ES-I3 (cell line): Measurements from ENCODE around the gene PTPRCAP.
"Not testable (repeated sequence)": the region's sequence is repeated elsewhere in the genome, so short reads cannot be mapped to it uniquely, and the experiment has no call there.

Experiments
- H3K36me3 ChIP-seq: 2 replicates; pipeline ENCODE4 v1.6.1; 2013; ENCODE audit warnings: mild to moderate bottlenecking, low read length, control low read depth, moderate library complexity; ENCODE audit not compliant: insufficient read depth
- H3K4me1 ChIP-seq: 2 replicates; pipeline ENCODE4 v1.6.1; 2013; ENCODE audit warnings: mild to moderate bottlenecking, control low read depth, low read length; ENCODE audit not compliant: insufficient read depth
- H3K9ac ChIP-seq: 2 replicates; pipeline ENCODE4 v1.6.1; 2013; ENCODE audit warnings: low read depth, mild to moderate bottlenecking, low read length, moderate library complexity
- H3K9me3 ChIP-seq: 2 replicates; pipeline ENCODE4 v1.6.1; 2013; ENCODE audit warnings: mild to moderate bottlenecking, low read length, moderate library complexity; ENCODE audit not compliant: control insufficient read depth, insufficient read depth

PTPRCAP gene

DNA sequence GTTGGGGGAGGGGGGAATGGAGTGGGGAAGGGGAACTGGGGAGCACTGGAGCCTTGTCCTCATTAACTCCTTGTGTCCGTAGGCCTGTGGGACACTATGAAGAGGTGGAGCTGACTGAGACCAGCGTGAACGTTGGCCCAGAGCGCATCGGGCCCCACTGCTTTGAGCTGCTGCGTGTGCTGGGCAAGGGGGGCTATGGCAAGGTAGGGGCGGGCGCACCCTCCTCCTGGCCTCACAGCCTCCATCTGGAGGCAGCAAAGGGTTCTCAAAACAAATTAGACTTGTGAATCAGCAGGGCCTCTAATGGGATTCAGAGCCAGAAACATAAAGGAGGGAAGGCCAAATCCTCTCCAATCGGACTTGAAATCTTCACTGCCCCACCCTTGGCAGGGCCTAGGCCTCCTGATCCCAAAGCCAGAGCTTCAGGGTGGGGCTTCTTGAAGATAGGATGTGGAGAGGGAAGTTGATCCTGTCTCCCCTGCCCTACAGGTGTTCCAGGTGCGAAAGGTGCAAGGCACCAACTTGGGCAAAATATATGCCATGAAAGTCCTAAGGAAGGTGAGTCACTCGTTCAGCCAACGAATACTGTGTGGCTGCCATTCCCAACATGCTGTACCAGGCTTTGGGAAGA is 8.3 kb downstream of the PTPRCAP start:
- H3K9ac ChIP-seq, result peak overlapping the region; percentile 81
- H3K9me3 ChIP-seq, result no peaks in the 10 kb centered on the region
- H3K36me3 ChIP-seq, result peaks cover 2% of the 10 kb centered on the region; the same call in 1 of the 2 replicates
- no peaks in the 10 kb centered on the region; the same call in 1 of the 2 replicates for H3K4me1 ChIP-seq

DNA sequence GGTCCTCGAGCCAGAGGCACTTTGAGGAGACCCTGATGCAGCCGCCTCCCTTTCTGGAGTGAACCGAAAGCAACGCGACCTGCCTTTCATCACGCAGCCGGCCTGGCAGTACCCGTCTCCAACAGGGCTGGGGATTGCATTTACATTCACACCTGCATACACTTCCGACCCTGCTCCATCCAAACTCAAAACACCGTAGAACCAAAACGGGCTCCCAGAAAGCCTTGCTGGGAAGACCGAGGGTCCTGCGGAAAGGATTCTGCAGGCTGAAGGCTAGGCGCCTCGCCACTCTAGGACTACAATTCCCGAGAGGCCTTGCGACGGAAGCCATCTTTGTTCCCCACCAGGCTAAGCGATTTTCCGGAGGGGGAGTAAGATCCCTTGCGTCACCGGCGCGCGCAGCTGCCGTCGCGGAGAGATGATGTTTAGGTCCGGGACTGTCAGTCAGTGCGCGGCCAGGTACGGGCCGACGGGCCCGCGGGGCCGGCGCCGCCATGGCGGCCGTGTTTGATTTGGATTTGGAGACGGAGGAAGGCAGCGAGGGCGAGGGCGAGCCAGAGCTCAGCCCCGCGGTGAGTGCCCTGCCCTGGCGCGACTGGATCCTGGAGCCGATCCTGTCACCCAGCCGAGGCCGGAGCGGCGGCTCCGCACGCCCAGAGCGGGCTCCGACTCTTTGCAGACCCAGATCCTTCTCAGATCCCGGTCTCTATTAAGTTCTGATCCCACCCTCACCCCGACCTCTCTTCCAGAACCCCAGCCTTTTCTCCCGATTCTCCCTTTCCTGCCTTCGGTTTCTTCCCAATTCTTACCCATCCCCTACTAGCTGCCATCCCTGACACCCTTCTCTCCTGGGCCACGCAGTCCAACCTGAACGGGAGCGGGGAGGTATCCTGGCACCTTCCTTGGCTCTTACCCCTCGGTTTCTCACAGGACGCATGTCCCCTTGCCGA is 9.2 kb downstream of the PTPRCAP start, which contains the start of gene RPS6KB2:
RPS6KB2 (plus strand) TSS at position 443 of the 950 bp plus-strand sequence; CDS start at position 495, 52 bp downstream.
- H3K9ac ChIP-seq, result peak within 1 kb of the TSS; percentile 81
- H3K4me1 ChIP-seq, result no peaks in the 10 kb centered on the region; the same call in 1 of the 2 replicates
- peaks cover 2% of the 10 kb centered on the region; the same call in 1 of the 2 replicates for H3K36me3 ChIP-seq
- no peaks in the 10 kb centered on the region for H3K9me3 ChIP-seq

DNA sequence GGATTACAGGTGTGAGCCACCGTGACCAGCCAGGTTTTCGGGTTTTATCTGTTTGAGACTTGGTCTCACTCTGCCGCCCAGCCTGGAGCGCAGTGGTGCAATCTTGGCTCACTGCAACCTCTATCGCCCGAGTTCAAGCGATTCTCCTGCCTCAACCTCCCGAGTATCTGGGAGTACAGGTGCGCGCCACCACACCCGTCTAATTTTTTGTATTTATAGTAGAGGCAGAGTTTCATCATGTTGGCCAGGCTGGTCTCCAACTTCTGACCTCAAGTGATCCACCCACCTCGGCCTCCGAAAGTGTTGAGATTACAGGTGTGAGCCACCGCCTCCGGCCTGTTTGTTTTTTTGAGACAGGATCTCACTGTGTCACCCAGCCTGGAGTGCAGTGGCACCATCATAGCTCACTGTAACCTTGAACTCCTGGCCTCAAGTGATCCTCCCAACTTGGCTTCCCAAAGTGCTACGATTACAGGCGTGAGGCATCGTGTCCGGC is 10.1 kb downstream of the PTPRCAP start:
- H3K9me3 ChIP-seq, H3K36me3 ChIP-seq, H3K4me1 ChIP-seq: not testable (repeated sequence)
- peak overlapping the region; percentile 81 for H3K9ac ChIP-seq

DNA sequence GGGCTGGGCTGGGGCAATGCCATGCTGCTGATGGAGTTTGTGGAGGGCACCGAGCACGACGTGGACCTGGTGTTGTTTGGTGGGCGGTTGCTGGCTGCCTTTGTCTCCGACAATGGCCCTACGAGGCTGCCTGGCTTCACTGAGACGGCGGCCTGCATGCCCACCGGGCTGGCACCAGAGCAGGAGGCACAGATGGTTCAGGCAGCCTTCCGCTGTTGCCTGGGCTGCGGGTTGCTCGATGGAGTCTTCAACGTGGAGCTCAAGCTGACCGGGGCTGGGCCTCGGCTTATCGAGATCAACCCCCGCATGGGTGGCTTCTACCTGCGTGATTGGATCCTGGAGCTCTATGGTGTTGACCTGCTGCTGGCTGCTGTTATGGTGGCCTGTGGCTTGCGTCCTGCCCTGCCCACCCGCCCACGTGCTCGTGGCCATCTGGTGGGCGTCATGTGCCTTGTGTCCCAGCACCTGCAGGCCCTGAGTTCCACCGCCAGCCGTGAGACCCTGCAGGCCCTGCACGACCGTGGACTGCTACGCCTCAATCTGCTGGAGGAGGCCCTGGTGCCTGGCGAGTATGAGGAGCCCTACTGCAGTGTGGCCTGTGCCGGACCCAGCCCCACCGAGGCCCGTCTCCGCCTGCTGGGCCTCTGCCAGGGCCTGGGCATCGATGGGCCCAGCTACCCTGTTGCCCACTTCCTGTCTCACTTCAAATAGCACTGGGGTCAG is 13.4 kb downstream of the PTPRCAP start:
- peaks cover 6% of the 10 kb centered on the region; the same call in 1 of the 2 replicates for H3K4me1 ChIP-seq
- H3K36me3 ChIP-seq, result no peaks in the 10 kb centered on the region
- no peak overlapping the region for H3K9ac ChIP-seq
- no peaks in the 10 kb centered on the region for H3K9me3 ChIP-seq

DNA sequence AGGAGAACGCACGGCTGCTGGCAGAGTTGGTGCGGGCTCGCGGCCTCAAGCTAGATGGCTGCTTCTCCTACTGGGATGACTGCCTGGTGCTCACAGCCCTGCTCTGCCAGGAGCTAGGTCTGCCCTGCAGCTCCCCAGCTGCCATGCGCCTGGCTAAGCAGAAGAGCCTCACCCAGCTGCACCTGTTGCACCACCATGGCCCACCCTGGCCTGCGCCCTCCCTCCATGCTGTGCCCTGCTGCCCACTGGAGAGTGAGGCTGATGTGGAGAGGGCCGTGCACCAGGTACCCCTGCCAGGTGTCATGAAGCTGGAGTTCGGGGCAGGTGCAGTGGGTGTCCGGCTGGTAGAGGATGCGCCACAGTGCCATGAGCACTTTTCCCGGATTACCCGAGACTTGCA is 14.0 kb downstream of the PTPRCAP start:
- H3K9me3 ChIP-seq, result no peaks in the 10 kb centered on the region
- no peaks in the 10 kb centered on the region for H3K36me3 ChIP-seq
- H3K4me1 ChIP-seq, result peaks cover 6% of the 10 kb centered on the region; the same call in 1 of the 2 replicates
- no peak overlapping the region for H3K9ac ChIP-seq

DNA sequence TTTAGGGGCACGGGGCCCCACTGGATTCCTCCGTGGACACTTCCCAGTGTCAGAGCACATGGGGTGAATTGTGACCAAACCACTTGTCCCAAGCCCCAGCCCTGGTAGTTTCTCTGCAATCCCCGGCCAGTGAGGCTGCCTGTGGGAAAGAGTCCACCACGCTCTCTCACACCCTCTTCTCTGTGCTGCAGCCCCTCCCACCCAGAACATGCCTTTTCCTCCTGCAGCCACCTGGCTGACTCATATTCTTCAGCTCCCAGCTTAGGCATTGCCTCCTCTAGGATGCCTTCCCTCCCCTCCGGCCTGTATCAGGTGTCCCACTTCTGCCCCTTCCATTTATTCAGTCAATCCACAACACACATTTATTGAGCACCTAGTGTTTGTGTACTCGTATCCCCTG is 14.6 kb downstream of the PTPRCAP start:
- Histone ChIP-seq H3K4me1 (peaks cover 6% of the 10 kb centered on the region; the same call in 1 of the 2 replicates), H3K9ac (no peak overlapping the region), H3K9me3 (no peaks in the 10 kb centered on the region), H3K36me3 (no peaks in the 10 kb centered on the region)

DNA sequence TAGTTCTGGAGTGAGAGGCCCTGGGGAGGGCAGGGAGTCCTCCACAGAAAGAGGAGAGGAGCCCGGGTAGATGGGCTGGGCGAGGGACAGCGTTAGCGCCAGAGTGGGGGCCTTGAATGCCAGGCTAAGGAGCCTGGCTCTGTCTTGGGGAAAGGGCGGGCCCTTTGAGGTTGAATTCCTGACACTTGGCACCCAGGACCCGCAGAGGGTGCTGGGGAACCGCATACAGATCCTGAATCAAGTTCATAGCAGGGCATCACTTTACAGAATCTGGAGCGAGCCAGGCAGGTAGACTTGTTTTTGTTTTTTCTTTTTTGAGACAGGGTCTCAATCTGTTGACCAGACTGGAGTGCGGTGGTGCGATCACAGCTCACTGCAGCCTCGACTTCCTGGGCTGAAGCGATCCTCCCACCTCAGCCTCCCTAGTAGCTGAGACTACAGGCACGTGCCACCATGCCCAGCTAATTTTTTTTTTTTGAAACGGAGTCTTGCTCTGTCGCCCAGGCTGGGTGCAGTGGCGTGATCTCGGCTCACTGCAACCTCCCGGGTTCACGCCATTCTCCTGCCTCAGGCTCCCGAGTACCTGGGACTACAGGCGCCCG is 16.0 kb downstream of the PTPRCAP start:
- Histone ChIP-seq H3K9ac (peak overlapping the region; percentile 34; the same call in 1 of the 2 replicates), H3K4me1 (peaks cover 6% of the 10 kb centered on the region; the same call in 1 of the 2 replicates), H3K36me3 (no peaks in the 10 kb centered on the region), H3K9me3 (no peaks in the 10 kb centered on the region)

DNA sequence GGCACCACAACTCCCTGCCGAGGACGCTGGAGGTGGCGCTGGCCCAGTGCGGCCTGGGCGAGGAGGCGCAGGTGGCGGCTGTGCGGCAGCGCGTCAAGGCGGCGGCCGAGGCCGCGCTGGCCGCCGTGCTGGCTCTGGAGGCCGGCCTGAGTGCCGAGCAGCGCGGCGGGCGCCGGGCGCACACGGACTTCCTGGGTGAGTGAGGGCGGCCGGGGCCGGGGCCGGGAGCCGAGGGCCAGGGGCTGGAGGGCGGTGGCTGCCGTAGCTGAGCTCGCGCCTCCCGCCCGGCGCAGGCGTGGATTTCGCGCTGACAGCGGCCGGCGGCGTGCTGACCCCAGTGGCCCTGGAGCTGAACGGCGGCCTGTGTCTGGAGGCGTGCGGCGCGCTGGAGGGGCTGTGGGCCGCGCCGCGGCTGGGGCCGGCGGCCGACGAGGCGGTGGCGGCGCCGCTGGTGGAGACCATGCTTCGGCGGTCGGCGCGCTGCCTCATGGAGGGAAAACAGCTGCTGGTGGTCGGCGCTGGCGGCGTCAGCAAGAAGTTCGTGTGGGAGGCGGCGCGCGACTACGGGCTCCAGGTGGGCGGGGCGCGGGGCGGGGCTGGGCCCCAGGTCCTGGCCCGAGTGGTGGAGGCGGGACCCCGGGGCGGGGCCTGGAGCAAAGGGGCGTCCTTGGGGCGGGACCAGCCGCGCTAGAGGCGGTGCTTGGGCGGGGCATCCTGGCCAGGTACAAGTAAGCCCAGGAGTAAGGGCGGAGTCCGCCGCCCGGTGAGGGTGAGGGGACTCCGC is 16.6 kb downstream of the PTPRCAP start:
- peak overlapping the region; percentile 58 for H3K9ac ChIP-seq
- no peaks in the 10 kb centered on the region for H3K36me3 ChIP-seq
- H3K9me3 ChIP-seq, result no peaks in the 10 kb centered on the region
- peaks cover 11% of the 10 kb centered on the region; the same call in 1 of the 2 replicates for H3K4me1 ChIP-seq

DNA sequence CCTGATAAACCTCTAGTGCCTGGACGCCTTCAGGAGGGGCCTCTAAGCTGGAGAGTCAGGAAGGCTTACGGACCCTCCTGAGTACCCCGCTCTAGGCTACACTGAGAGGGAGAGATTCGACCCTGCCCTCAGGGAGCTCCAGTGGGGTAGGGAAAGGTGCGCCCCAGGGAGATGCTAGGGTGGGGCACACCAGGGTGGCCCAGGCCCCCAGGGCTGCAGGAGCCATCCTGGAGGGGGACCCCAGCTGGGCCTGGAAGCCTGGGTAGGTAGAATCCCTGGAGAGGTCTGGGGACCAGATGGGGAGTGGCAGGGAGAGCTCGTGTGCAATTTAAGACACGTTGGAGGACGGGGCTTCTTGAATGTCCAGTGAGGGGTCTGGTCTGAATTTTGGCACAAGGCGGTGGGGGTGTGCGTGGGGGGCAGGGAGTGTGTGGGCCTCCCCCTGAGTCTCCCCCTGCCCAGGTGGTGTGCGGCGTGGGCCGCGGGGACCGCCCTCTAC is 17.3 kb downstream of the PTPRCAP start:
- Histone ChIP-seq H3K4me1 (peaks cover 11% of the 10 kb centered on the region; the same call in 1 of the 2 replicates), H3K36me3 (no peaks in the 10 kb centered on the region), H3K9me3 (no peaks in the 10 kb centered on the region), H3K9ac (peak overlapping the region; percentile 58)

DNA sequence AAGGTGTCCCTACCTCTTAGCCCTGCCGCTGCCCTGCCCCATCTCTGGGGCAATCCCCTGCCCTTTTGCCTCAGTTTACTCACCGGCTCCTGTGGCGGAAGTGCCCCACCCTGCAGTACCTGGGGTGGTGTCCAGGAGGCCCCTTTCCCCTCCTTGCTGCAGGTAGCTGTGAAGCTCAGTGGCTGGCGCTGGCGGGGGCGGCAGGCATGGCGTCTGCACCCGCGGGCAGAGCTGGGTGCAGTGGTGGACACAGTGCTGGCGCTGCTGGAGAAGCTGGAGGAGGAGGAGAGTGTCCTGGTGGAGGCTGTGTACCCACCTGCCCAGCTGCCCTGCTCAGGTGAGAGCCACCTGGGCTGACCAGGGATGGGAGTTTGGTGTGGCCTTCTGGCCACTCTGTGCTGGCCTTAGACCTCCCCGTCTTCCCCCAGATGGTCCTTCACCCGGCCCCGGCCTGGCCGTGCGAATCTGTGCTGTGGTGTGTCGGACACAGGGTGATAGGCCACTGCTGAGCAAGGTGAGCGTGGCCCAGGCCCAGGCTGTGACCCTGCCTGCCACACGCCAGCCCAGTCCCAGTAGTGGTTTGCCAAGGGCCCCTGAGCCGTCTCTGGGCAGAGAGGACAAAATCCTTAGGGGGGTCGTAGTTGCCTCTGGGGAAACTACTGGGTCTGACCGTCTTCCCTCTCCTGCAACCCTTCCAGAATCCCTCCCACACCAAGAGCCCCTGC is 18.0 kb downstream of the PTPRCAP start:
- no peak overlapping the region for H3K9ac ChIP-seq
- no peaks in the 10 kb centered on the region for H3K9me3 ChIP-seq
- H3K4me1 ChIP-seq, result peaks cover 11% of the 10 kb centered on the region; the same call in 1 of the 2 replicates
- H3K36me3 ChIP-seq, result no peaks in the 10 kb centered on the region

DNA sequence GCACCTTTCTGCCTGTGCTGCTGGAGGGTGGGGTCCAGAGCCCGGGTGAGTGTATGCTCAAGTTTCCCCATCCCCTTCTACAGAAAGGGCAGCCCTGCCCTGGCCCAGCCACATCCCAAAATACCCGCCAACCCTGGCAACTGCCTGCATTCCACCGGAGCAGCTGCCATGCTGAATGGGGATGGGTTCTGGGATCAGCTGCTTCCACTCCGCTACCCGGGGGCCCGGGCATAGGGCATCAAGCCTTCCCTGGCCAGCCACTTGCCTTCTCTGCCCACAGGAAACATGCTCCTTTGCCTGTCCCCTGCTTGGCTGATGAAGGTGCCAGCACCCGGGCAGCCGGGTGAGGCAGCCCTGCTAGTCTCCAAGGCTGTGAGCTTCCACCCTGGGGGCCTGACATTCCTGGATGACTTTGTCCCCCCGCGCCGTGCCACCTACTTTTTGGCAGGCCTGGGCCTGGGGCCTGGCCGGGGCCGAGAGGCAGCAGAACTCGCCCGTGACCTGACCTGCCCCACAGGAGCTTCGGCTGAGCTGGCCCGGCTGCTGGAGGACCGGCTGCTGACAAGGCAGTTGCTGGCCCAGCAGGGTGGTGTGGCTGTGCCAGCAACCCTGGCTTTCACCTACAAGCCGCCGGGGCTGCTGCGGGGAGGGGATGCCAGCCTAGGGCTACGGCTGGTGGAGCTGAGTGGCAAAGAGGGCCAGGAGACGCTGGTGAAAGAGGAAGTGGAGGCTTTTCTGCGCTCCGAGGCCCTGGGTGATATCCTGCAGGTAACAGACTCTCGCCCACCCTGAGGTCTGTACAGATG is 18.8 kb downstream of the PTPRCAP start:
- H3K4me1 ChIP-seq, result peaks cover 11% of the 10 kb centered on the region; the same call in 1 of the 2 replicates
- H3K36me3 ChIP-seq, result no peaks in the 10 kb centered on the region
- no peak overlapping the region for H3K9ac ChIP-seq
- H3K9me3 ChIP-seq, result no peaks in the 10 kb centered on the region

DNA sequence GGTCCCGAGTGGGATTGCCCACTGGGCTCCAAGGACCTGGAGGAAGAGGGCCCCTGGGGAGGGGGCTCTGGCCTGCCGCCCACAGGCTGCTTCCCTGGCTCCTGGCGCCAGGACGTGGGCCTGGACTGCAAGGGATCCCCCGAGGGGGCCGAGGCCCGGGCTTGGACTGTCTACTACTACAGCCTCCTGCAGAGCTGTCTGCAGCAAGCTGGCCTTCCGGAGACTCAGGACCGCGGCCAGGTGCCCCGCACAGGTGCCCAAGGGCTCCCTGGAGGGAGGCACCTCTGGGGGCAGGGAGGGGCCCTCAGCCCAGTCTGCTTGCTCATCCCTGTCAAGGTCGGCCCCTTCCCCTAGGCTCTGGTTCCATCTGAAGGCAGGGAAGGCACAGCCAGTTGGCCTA is 20.1 kb downstream of the PTPRCAP start:
- no peaks in the 10 kb centered on the region for H3K9me3 ChIP-seq
- no peaks in the 10 kb centered on the region for H3K36me3 ChIP-seq
- no peak overlapping the region for H3K9ac ChIP-seq
- H3K4me1 ChIP-seq, result peaks cover 8% of the 10 kb centered on the region; the same call in 1 of the 2 replicates
